Activated T-helper 1 cell treated with anti-CD3 and anti-CD28 coated beads, Interleukin-12 subunit alpha, Interleukin-12 subunit beta, Interleukin-2, Interleukin-4 antibody, amounts not matched to agents 30 ng/mL and 10 ng/mL and 1 ng/mL, durations not matched to agents 14 hours and 24 hours and 36 hours (primary cell): ENCODE results near the gene TNMD. TPM values are rescaled to one million over a fixed set of nuclear protein-coding genes. Genes with fewer than 3 reads are reported as not detected.
A peak's percentile ranks its signal among the peaks of the same experiment; 100 is the strongest.

Experiments
- DNase-seq: peaks from one replicate; pipeline ENCODE4 v3.0.0; 2021; ENCODE audit warnings: low spot score
- H3K27ac Mint-ChIP-seq: one replicate; pipeline ENCODE4 v1.8.0; 2021; ENCODE audit warnings: mild to moderate bottlenecking, mixed read lengths
- H3K27me3 Mint-ChIP-seq: one replicate; pipeline ENCODE4 v1.8.0; 2022; ENCODE audit warnings: mild to moderate bottlenecking, moderate library complexity, mixed read lengths; ENCODE audit not compliant: insufficient read depth
- H3K36me3 Mint-ChIP-seq: one replicate; pipeline ENCODE4 v1.8.0; 2021; ENCODE audit warnings: low read depth, mixed read lengths
- H3K4me1 Mint-ChIP-seq: one replicate; pipeline ENCODE4 v1.8.0; 2021; ENCODE audit warnings: low read depth, mixed read lengths
- H3K4me3 Mint-ChIP-seq: one replicate; pipeline ENCODE4 v1.8.0; 2021; ENCODE audit warnings: mild to moderate bottlenecking, moderate library complexity, mixed read lengths
- H3K9me3 Mint-ChIP-seq: one replicate; pipeline ENCODE4 v1.8.0; 2021; ENCODE audit warnings: mixed read lengths
- intact Hi-C: fragments of 100-400 bp; cut with micrococcal nuclease; formaldehyde crosslinking; loops from one replicate; pipeline ENCODE4 v1.15.1; 2024
- total RNA-seq: library from RNA; stranded (reverse); gene quantifications from 2 replicates; pipeline ENCODE4 v1.2.3, GENCODE V29; 2022

The TNMD gene
- total RNA-seq, 1 donor from 2014 or later: not detected

DNA sequence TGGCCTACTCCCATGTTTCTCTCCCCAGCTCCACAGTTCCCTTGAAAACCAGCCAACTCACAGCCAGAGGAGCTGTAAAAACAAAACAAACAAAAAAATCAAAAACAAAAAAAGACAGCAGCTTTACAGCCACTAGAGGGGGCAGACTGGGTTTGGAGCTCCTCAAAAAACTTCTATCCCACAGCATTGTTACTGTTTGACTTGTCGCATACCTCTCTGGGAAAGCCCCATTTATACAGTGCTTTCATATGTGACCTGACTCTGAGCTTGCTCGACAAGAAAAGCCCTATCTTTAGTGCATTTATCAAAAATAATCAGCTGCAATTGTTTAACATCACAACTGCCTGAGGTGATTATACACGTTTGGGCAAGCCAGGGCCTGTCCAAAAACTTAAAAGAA lies 30.3 kb downstream of the TNMD start:
- no peak for DNase-seq
- Mint-ChIP-seq H3K36me3 (no peaks in the 10 kb centered on the region), H3K4me3 (no peak overlapping the region), H3K27ac (no peak overlapping the region), H3K9me3 (no peaks in the 10 kb centered on the region), H3K27me3 (no peaks in the 10 kb centered on the region), H3K4me1 (no peaks in the 10 kb centered on the region)
- intact Hi-C loops: no loop called here

DNA sequence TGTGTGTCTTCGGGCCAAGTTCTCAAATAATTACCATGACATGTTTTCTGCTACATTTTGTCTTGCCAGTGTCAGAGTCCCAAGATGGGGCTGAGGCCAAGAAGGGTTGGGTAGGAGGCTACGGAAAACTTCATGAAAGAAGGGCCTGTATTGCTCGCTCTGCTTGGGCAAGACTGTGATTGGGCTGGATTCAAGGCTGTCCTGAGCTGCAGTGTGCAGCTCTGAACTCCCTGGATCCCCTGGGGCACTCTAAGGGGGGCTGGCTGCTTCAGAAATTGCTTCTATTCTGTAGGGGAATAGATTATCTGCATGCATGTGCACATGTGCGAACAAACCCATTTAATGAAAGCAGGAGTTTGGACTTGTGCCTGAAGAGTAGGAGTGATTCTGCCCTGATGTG lies 38.3 kb downstream of the TNMD start:
- no peak for DNase-seq
- Mint-ChIP-seq H3K9me3 (no peaks in the 10 kb centered on the region), H3K27me3 (no peaks in the 10 kb centered on the region), H3K4me1 (peaks cover 8% of the 10 kb centered on the region), H3K4me3 (no peak overlapping the region), H3K36me3 (no peaks in the 10 kb centered on the region), H3K27ac (no peak overlapping the region)
- intact Hi-C loops: no loop called here

DNA sequence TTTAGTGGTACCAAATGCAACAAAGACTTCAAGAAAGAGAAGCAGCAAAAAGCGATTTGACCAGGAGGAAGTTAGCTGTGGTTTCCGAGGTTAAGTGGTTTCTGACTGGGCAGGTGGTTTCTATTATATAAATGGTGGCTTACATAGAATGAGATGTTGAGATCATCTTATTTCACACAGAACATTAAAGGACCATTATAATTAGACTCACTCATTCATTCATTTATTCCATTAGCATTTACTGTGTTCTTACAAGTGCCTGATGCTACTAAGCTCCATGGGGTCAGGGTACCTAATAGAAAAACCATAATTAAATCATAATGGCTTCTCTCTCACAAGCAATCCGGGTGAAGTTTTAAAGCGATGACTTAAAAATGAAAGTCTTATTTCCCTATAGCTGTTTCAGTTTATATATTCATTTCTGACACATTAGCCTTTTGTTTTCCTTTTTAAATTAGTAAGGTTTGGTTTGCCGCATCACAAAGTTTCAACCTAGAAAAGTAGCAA lies 41.3 kb downstream of the TNMD start:
- H3K27ac Mint-ChIP-seq: no peak overlapping the region
- no peak for DNase-seq
- peaks cover 2% of the 10 kb centered on the region for H3K27me3 Mint-ChIP-seq
- no peak overlapping the region for H3K4me3 Mint-ChIP-seq
- peaks cover 8% of the 10 kb centered on the region for H3K4me1 Mint-ChIP-seq
- intact Hi-C loops: no loop called here
- H3K36me3 Mint-ChIP-seq: no peaks in the 10 kb centered on the region
- H3K9me3 Mint-ChIP-seq: no peaks in the 10 kb centered on the region

DNA sequence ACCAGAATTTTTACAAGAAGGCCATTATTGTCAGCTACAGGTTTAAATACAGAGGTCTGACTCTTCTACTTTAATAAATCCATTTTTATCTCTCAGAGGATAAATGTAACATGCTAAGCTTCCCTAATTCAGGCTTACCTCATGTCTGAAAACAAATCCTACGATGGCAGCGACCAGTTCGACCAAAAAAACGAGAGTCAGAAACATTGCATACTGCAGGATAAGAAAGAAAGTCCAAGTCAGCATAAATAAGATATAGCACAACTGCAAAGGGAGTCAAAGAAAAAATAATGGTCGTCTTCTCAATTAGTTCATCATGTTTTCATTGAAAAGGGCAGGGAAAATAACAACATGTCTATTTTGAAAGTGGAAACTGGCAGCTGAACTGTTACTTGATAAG lies 50.3 kb downstream of the TNMD start:
- H3K9me3 Mint-ChIP-seq: no peaks in the 10 kb centered on the region
- H3K4me1 Mint-ChIP-seq: peaks cover 9% of the 10 kb centered on the region
- no peak overlapping the region for H3K27ac Mint-ChIP-seq
- H3K36me3 Mint-ChIP-seq: peaks cover 2% of the 10 kb centered on the region
- H3K4me3 Mint-ChIP-seq: no peak overlapping the region
- DNase-seq: no peak
- intact Hi-C loops: no loop called here
- peaks cover 13% of the 10 kb centered on the region for H3K27me3 Mint-ChIP-seq

DNA sequence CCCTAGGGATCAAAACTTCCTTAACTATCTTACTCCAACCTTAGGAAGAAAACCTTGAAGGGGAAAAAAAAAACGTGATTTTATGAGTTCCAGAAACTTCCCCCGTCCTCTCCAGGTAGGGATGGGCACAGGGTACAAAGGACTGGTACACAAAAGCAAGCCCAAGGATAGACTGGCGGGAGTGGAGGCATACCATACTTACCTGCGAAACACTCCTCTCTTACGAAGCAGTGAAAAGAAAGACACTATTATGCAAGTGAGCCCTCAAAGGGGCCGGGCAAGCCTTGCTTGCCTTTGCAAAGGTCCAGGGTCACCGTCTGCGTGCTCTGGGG lies 51.2 kb downstream of the TNMD start:
- H3K36me3 Mint-ChIP-seq: peaks cover 2% of the 10 kb centered on the region
- H3K27me3 Mint-ChIP-seq: peaks cover 13% of the 10 kb centered on the region
- H3K9me3 Mint-ChIP-seq: no peaks in the 10 kb centered on the region
- H3K4me3 Mint-ChIP-seq: no peak overlapping the region
- intact Hi-C loops: loop anchor here (1.0 kb wide), 1 partner anchor 124 kb away; no protein-coding TSS in a partner anchor
- DNase-seq: no peak
- H3K4me1 Mint-ChIP-seq: peaks cover 9% of the 10 kb centered on the region
- no peak overlapping the region for H3K27ac Mint-ChIP-seq

DNA sequence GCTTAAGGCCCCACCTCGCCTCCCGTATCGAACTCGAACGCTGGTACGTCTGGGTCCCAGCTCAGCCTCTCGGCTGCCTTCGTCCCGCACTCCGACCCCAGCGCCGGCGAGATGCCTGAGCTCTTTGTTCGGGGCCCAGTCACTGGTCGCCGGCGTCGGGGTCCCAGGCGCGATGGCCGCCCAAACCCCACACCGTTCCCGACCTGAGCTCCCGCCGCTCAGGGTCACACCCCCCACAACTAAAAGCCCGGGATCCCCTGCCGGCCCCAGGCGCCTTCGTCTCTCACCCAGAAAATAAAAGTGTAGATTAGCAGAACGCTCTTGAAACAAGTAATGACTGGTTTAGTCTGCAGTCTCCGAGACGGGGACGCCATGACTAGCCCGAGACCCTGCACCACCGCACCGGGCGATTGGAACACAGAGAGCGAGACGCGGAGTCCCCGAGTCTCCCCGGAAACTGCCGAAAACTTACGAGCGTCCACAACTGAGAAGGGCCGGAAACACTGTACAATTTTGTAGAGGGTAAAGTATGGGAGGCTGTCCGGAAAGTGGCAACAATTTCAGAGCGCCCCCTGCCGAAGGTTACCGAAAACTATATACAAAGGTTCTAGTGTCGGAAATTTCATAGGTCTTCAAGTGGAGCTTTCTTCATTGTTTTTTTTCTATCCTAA lies 51.7 kb downstream of the TNMD start, which contains the start of gene TSPAN6:
Gene TSPAN6 (minus strand): TSS at position 486 of the 671 bp plus-strand sequence. CDS start 112 bp downstream, at position 374.
- no peak within 1 kb of the TSS for H3K27ac Mint-ChIP-seq
- H3K4me3 Mint-ChIP-seq: peak within 1 kb of the TSS; percentile 90
- intact Hi-C loops: loop anchor here (1.0 kb wide), 1 partner anchor 124 kb away; no protein-coding TSS in a partner anchor
- peaks cover 2% of the 10 kb centered on the region for H3K36me3 Mint-ChIP-seq
- peaks cover 9% of the 10 kb centered on the region for H3K4me1 Mint-ChIP-seq
- H3K9me3 Mint-ChIP-seq: no peaks in the 10 kb centered on the region
- peak; percentile 45 for DNase-seq
- H3K27me3 Mint-ChIP-seq: peaks cover 13% of the 10 kb centered on the region

DNA sequence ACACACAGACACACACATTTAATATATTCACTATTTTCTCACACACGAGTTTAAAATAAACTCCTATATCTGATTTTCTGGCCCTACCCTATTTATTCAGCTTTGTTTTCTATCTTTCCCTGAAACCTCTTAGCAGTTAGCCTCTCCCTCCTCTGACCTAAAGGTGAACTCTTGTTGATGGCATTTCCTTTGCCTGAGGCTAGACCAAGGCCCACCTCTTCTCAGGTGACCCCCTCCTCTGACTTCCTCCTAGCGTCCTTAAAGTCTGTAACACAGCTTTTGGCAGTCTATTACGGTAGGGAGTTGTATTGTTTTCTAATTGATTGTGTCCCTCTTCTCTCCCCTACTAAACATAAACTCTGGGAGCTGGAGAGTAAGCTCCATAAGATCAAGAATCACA lies 57.6 kb downstream of the TNMD start:
- Mint-ChIP-seq H3K27ac (no peak overlapping the region), H3K9me3 (no peaks in the 10 kb centered on the region), H3K4me1 (no peaks in the 10 kb centered on the region), H3K36me3 (no peaks in the 10 kb centered on the region), H3K4me3 (no peak overlapping the region), H3K27me3 (peaks cover 4% of the 10 kb centered on the region)
- DNase-seq: no peak
- intact Hi-C loops: no loop called here

DNA sequence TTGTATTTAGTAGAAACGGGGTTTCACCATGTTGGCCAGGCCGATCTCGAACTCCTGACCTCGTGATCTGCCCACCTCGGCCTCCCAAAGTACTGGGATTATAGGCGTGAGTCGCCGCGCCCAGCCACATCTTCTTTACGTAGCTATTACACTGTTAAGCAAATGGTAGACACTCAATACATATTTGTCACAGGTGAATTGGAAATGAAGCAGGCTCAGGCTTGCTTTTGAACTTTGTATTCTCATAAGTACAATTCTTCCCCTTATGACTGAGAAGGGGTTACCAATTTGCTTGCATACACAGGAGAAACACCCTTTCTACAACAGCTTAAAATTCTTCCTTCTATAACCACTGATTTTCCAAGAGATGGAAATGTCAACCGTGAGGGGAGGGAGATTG lies 58.5 kb downstream of the TNMD start:
- no peaks in the 10 kb centered on the region for H3K9me3 Mint-ChIP-seq
- no peak for DNase-seq
- H3K27me3 Mint-ChIP-seq: peaks cover 4% of the 10 kb centered on the region
- no peaks in the 10 kb centered on the region for H3K4me1 Mint-ChIP-seq
- intact Hi-C loops: no loop called here
- H3K4me3 Mint-ChIP-seq: no peak overlapping the region
- H3K36me3 Mint-ChIP-seq: no peaks in the 10 kb centered on the region
- no peak overlapping the region for H3K27ac Mint-ChIP-seq

DNA sequence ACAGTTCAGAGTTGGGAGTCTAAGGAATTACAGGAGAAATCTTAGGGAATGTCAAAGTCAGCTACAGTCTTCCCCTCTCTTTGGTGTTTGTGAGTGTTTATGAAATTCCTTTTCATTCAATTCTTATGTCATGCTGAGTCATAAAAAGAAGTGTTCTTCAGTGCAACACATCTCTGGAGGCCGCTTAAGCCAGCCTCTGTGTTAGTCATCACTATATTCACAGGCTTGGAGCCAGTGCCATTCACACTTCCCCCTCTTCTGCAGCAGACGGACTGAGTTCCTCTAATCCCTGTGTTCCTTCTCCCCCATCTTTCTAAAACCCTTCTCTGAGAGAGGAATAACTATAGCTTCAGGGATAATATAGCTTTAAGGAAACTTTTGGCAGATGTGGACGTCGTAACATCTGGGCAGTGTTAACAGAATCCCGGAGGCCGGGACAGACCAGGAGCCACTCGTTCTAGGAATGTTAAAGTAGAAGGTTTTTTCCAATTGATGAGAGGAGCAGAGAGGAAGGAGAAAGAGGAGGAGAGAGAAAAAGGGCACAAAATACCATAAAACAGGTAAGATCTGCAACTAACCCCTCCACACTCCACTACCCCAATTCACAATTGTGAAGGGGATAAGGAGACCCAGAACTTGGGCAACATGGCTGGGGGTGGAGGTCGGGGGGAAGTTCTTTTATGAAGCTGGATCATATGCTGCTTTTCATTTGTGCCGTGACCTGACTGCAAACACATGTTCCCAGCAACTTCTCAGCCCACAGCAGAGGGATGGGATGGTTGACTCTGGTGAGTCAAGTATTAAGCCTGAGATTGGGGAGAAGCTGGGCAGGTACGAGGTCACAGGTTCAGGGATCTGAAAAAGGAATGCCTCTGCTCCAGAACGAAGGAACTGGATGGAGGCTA lies 59.5 kb downstream of the TNMD start, which contains the start of gene SRPX2:
Gene SRPX2 (plus strand): TSS at position 244 of the 905 bp plus-strand sequence. CDS start 2,124 bp downstream, outside the sequence.
- Mint-ChIP-seq H3K4me1 (no peaks in the 10 kb centered on the region), H3K4me3 (no peak within 1 kb of the TSS), H3K36me3 (no peaks in the 10 kb centered on the region), H3K27ac (no peak within 1 kb of the TSS), H3K27me3 (peaks cover 2% of the 10 kb centered on the region), H3K9me3 (no peaks in the 10 kb centered on the region)
- intact Hi-C loops: no loop called here
- DNase-seq: no peak

DNA sequence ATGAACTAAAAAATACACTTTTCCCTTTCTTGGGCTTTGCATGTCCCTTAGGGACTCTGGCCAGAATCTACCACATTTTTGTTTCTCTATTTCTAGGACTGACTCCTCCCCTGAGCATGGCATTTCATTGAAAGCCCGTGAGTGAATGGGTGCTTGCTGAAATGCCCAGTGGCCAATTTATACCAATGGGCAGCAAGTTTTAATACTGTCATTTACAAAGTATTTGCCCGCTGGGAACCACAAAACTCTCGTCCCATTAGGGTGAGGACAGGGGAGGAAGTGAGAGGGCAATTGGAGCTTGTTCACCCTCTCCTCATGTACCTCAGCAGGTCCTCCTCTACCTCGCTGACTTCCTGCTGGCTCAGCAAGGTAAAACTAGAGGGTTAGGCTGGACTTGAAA lies 60.4 kb downstream of the TNMD start:
- H3K36me3 Mint-ChIP-seq: no peaks in the 10 kb centered on the region
- no peaks in the 10 kb centered on the region for H3K4me1 Mint-ChIP-seq
- no peaks in the 10 kb centered on the region for H3K9me3 Mint-ChIP-seq
- no peak for DNase-seq
- no peak overlapping the region for H3K27ac Mint-ChIP-seq
- peaks cover 2% of the 10 kb centered on the region for H3K27me3 Mint-ChIP-seq
- intact Hi-C loops: no loop called here
- H3K4me3 Mint-ChIP-seq: no peak overlapping the region

DNA sequence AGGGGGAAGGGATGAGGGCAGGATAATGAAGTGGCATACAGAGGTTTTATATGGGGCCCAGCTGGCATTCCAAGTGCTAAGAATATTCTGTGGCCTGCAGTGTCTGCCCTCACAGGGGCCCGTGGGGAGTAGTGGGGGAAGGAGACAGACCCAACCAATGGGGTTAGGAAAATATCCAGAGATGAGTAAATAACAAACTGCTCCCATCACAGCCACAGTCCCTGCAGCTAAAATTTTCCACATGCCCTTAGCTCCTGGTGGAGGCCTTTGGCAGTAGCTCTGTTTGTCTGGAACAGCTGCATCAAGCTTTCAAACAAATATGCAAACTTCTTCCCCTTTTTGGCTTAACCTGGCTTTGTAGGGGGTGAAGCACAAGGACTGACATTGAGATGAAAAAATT lies 62.4 kb downstream of the TNMD start:
- H3K4me1 Mint-ChIP-seq: no peaks in the 10 kb centered on the region
- no peak overlapping the region for H3K27ac Mint-ChIP-seq
- H3K4me3 Mint-ChIP-seq: no peak overlapping the region
- no peak for DNase-seq
- no peaks in the 10 kb centered on the region for H3K9me3 Mint-ChIP-seq
- no peaks in the 10 kb centered on the region for H3K36me3 Mint-ChIP-seq
- intact Hi-C loops: no loop called here
- peaks cover 5% of the 10 kb centered on the region for H3K27me3 Mint-ChIP-seq

DNA sequence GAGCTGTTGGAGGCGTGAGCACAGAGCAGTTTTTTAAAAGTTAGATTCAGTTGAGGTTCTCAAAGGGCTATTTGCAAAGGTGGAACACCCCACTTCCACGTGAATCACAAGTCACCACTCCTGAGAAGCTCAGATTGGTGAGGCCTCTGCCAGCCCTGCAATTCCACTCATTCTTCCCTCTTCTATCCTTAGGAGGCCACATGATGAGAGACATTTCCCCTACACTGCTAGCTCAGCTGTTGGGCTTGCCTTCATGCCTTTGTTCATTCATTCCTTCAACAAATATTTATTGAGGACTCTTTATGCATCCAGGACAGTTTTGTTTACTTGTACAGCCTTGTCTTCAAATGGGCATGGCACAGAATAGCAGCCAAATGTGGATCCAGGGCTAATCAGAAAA lies 63.0 kb downstream of the TNMD start:
- DNase-seq: no peak
- no peaks in the 10 kb centered on the region for H3K36me3 Mint-ChIP-seq
- H3K27me3 Mint-ChIP-seq: peaks cover 3% of the 10 kb centered on the region
- no peak overlapping the region for H3K4me3 Mint-ChIP-seq
- no peak overlapping the region for H3K27ac Mint-ChIP-seq
- no peaks in the 10 kb centered on the region for H3K9me3 Mint-ChIP-seq
- H3K4me1 Mint-ChIP-seq: no peaks in the 10 kb centered on the region
- intact Hi-C loops: no loop called here
